NT2/D1 (cell line): ENCODE results near the gene AIP.

Experiments used
- DNase-seq: peaks from one replicate; pipeline ENCODE4 v3.0.0-alpha.2; 2011; ENCODE audit warnings: low read depth, low spot score
- H3K27me3 ChIP-seq: 2 replicates; pipeline ENCODE4 v1.6.0; 2011; ENCODE audit warnings: mild to moderate bottlenecking; ENCODE audit not compliant: insufficient read length, insufficient read depth
- H3K36me3 ChIP-seq: 2 replicates; pipeline ENCODE4 v1.6.1; 2011; ENCODE audit warnings: mild to moderate bottlenecking, low read length, mixed read lengths; ENCODE audit not compliant: insufficient read depth, insufficient read length
- H3K4me1 ChIP-seq: 2 replicates; pipeline ENCODE4 v1.5.1; 2011; ENCODE audit not compliant: insufficient read depth, insufficient read length
- H3K4me3 ChIP-seq: 2 replicates; pipeline ENCODE4 v1.5.1; 2011; ENCODE audit warnings: low read depth; ENCODE audit not compliant: insufficient read length
- H3K9ac ChIP-seq: 2 replicates; pipeline ENCODE4 v1.6.0; 2011; ENCODE audit warnings: low read depth; ENCODE audit not compliant: insufficient read length
- H3K9me3 ChIP-seq: 2 replicates; pipeline ENCODE4 v1.5.1; 2011; ENCODE audit warnings: mild to moderate bottlenecking, low read length; ENCODE audit not compliant: insufficient read depth
- SUZ12 ChIP-seq: IDR thresholded peaks from 2 replicates; pipeline ENCODE4 v1.6.1; 2011; ENCODE audit not compliant: insufficient read length, insufficient read depth; ENCODE audit errors: extremely low read depth
- YY1 ChIP-seq: IDR thresholded peaks from 2 replicates; pipeline ENCODE4 v1.6.1; 2011; ENCODE audit not compliant: insufficient read length, insufficient read depth
- ZNF274 ChIP-seq: IDR thresholded peaks from 2 replicates; pipeline ENCODE4 v1.6.1; 2011; ENCODE audit warnings: mild to moderate bottlenecking, low read depth, low read length

Gene AIP

GRCh38 chr11:67437082-67437808, 45.6 kb upstream of the AIP start, which contains the start of gene PTPRCAP:
Gene PTPRCAP (minus strand): TSS chr11:67437682. CDS start chr11:67437619, 63 bp downstream.
- TF ChIP-seq ZNF274, result no peak
- TF ChIP-seq YY1, result no peak
- no peak for TF ChIP-seq SUZ12
- H3K4me3 ChIP-seq, result no peak within 1 kb of the TSS
- peak within 1 kb of the TSS; percentile 84 for H3K9ac ChIP-seq
- peaks cover 56% of the 10 kb centered on the region for H3K4me1 ChIP-seq
- H3K36me3 ChIP-seq, result peaks cover 93% of the 10 kb centered on the region
- no peaks in the 10 kb centered on the region for H3K9me3 ChIP-seq
- no peak for DNase-seq
- H3K27me3 ChIP-seq, result no peaks in the 10 kb centered on the region

GRCh38 chr11:67437809-67438157, 45.0 kb upstream of the AIP start:
- TF ChIP-seq SUZ12 (no peak), YY1 (no peak), ZNF274 (no peak)
- Histone ChIP-seq H3K4me1 (peaks cover 61% of the 10 kb centered on the region), H3K27me3 (no peaks in the 10 kb centered on the region), H3K9me3 (no peaks in the 10 kb centered on the region), H3K9ac (peak overlapping the region; percentile 62), H3K4me3 (no peak overlapping the region), H3K36me3 (peaks cover 91% of the 10 kb centered on the region)
- DNase-seq, result no peak

GRCh38 chr11:67438158-67438902, 44.5 kb upstream of the AIP start:
- DNase-seq, result no peak
- Histone ChIP-seq H3K27me3 (no peaks in the 10 kb centered on the region), H3K4me3 (no peak overlapping the region), H3K9me3 (no peaks in the 10 kb centered on the region), H3K36me3 (peaks cover 86% of the 10 kb centered on the region), H3K9ac (peak overlapping the region; percentile 33), H3K4me1 (peaks cover 63% of the 10 kb centered on the region)
- no peak for TF ChIP-seq ZNF274
- TF ChIP-seq SUZ12, result no peak
- TF ChIP-seq YY1, result no peak

GRCh38 chr11:67439321-67440228, 43.3 kb upstream of the AIP start:
- H3K4me3 ChIP-seq, result no peak overlapping the region
- H3K36me3 ChIP-seq, result peaks cover 74% of the 10 kb centered on the region
- peak overlapping the region; percentile 43 for H3K9ac ChIP-seq
- H3K27me3 ChIP-seq, result no peaks in the 10 kb centered on the region
- H3K9me3 ChIP-seq, result no peaks in the 10 kb centered on the region
- no peak for DNase-seq
- peaks cover 59% of the 10 kb centered on the region for H3K4me1 ChIP-seq
- TF ChIP-seq YY1 (no peak), ZNF274 (no peak), SUZ12 (no peak)

GRCh38 chr11:67440229-67441097, 42.4 kb upstream of the AIP start:
- peaks cover 4% of the 10 kb centered on the region for H3K27me3 ChIP-seq
- TF ChIP-seq SUZ12 (no peak), YY1 (no peak), ZNF274 (no peak)
- H3K36me3 ChIP-seq, result peaks cover 65% of the 10 kb centered on the region
- H3K9me3 ChIP-seq, result no peaks in the 10 kb centered on the region
- H3K4me1 ChIP-seq, result peaks cover 50% of the 10 kb centered on the region
- H3K9ac ChIP-seq, result peak overlapping the region; percentile 33
- no peak for DNase-seq
- H3K4me3 ChIP-seq, result no peak overlapping the region

GRCh38 chr11:67441098-67441563, 41.7 kb upstream of the AIP start:
- Histone ChIP-seq H3K9me3 (no peaks in the 10 kb centered on the region), H3K4me3 (no peak overlapping the region), H3K9ac (peak overlapping the region; percentile 33), H3K4me1 (peaks cover 44% of the 10 kb centered on the region), H3K36me3 (peaks cover 58% of the 10 kb centered on the region), H3K27me3 (peaks cover 4% of the 10 kb centered on the region)
- no peak for DNase-seq
- TF ChIP-seq YY1 (no peak), SUZ12 (no peak)
